ENCODE results near the gene PCDH9. TPM values are rescaled to one million over a fixed set of nuclear protein-coding genes. Genes with fewer than 3 reads are reported as not detected.
A peak's percentile ranks its signal among the peaks of the same experiment; 100 is the strongest.
"Not testable (repeated sequence)": the region's sequence is repeated elsewhere in the genome, so short reads cannot be mapped to it uniquely, and the experiment has no call there.

Gene PCDH9
- total RNA-seq, 1 donor from 2014 or later = 64.4 TPM

DNA sequence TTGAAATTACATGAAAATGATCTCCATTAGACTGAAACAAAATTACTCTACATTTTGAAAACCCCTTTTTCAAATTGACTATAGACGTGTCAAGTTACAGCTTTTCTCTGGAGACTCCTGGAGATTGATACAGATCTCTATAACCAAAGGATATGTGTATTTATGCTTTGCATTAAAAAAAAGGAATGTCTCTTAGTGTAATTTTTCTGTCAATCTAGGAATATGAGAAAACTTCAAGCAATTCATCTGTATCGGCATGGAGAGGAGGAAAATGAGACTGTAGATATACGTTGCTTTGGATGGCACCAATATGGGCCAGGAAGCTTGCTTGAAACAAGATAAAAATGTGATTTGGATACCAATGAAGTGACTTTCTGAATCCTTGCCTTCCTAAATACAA is 286.6 kb downstream of the PCDH9 start:
- DNase-seq (ENCODE audit: low spot score in 2 of 2) = no peak

DNA sequence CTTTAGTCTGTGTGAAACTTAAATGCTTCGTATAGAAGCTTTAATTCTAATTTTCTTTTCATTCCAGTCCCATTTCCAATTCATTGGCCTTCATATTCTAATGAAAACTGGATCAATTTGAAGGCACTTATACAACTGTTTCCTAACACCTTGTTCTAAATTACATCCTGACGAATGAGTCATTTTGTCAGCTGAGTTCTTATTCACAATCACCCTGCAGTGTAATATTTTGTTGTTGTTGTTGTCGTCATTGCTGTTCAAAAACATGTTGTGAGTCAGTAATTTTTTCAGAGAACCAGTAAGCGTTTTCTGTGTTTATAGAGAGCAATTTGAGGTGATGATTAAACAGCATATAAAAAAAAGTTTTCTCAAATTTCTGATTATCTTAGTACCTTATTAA is 290.0 kb downstream of the PCDH9 start:
- FAIRE-seq = no peak
- DNase-seq (ENCODE audit: low spot score in 2 of 2) = no peak

More for the DNA sequence above, 286.6 kb downstream of the PCDH9 start:
- FAIRE-seq = no peak

DNA sequence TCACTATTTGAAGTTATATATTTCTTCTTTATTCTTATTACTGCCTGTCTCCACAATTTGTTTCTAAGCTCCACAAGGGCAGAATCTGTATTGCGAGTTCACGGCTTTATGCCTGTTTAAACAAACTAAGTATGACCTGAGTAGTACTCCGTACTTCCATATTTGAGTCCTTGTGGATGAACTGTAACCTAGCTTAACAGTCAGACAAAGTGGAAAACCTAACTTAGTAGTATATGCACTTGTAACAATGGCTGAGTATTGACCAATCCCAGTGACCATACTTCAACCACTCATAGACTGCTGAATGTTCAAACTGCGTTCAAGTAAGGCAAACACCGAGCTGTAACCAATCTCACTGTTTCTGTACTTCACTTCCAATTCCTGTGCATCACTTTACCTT is 292.7 kb downstream of the PCDH9 start:
- FAIRE-seq = no peak

DNA sequence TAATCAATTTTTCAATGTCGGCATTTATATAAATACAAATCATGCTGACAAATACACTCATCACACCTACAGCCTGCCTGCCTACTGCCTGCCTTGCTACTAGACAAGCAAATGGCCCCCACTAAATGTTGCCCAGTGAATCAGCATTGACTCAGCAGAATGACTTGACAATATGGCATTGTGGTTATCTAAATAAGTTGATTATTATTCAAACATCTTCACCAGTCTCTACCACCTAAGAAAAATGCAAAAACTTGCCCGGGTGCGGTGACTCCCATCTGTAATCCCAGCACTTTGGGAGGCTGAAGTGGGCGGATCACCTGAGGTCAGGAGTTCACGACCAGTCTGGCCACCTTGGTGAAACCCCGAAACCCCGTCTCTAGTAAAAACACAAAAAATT is 296.1 kb downstream of the PCDH9 start:
- no peak for FAIRE-seq
- DNase-seq (ENCODE audit: low spot score in 2 of 2) = no peak

More for the DNA sequence above, 292.7 kb downstream of the PCDH9 start:
- no peak for DNase-seq (ENCODE audit: low spot score in 2 of 2)

DNA sequence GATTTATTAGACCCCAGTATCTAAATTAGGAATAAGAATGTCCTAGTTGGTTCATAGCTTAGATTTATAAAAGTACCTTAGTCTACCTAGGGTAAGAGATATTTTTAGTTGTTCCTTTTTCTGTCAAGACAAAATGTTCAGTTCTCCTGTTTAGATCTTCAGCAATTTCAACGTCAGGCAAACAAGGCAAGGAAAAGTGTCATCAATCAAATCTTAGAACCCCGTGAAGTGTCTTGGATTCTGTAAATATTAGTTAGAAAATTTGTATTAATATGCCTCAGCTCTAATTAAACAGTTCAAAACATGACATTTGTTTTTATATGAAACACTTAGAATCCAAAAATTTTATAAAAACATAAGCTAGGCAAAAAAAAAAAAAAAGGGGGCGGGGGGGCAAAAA is 296.6 kb downstream of the PCDH9 start:
- FAIRE-seq = no peak
- no peak for DNase-seq (ENCODE audit: low spot score in 2 of 2)

DNA sequence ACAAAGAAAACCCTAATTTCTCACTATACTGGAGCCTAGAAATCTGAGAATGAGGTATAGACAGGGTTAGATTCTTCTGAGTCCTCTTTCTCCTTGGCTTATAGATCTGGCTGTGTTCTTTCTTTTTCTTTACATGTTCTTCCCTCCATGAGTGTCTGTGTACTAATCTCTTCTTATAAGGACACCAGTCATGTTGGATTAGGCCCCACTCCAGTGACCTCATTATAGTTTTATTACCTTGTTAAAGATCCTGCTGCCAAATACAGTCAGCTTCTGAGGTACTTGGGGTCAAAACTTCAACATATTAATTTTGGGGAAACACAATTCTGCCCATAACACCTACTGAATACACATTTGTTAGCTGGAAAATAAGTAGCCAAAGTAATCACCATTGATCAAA is 302.6 kb downstream of the PCDH9 start:
- no peak for DNase-seq (ENCODE audit: low spot score in 2 of 2)
- FAIRE-seq = no peak

DNA sequence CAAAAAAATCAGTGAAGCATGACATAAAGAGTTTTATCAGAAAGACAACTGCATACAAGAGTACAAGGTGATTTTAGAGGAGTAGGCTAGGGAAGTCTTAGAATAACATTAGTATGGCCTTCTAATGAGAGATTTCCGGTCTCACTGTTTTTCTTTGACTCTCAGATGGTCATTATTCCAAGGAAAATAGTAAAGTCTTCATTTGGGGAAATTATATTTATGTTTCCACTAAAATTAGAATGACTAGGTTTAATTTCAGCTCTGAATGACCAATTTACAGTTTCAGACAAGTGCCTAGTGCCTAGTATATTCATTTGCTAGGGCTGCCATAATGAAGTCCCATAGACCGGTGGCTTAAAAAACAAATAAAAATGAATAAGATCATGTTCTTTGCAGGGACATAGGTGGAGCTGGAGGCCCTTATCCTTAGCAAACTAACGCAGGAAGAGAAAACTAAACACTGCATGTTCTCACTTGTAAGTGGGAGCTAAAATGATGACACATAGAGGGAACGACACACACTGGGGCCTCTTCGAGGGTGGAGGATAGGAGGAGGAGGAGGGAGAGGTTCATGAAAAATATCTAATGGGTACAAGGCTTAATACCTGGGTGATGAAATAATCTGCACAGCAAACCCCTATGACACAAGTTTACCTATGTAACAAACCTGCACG is 303.1 kb downstream of the PCDH9 start:
- DNase-seq (ENCODE audit: low spot score in 2 of 2) = no peak
- no peak for FAIRE-seq

DNA sequence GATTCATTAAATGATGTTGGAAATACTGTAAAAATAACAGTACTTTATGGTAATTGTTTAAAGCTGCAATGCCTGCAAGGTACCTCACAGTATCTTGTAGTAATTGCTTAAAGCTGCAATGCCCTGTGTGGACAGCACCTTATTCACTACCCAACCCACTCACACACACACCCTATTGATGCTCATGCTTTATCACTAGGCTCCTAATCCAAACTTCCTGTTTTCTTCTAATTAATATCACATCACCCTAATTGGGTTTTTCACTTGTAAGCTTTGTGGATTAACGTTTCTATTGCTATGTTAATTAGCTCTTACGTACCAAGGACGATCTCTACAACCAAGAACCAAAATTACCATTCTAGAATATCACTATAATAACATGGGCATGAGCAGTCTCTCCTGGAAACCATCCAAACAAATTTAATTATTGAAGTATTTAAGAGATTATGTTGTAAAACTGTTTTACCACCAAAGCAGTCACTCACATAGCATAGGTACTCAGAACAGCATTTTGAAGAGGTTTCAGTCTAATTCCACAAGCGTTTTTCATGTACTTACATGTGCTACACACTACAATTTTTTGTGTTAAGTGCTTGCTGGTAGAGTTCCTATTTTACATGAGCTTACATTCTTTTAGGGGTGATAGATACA is 303.8 kb downstream of the PCDH9 start:
- DNase-seq (ENCODE audit: low spot score in 2 of 2) = no peak
- no peak for FAIRE-seq

DNA sequence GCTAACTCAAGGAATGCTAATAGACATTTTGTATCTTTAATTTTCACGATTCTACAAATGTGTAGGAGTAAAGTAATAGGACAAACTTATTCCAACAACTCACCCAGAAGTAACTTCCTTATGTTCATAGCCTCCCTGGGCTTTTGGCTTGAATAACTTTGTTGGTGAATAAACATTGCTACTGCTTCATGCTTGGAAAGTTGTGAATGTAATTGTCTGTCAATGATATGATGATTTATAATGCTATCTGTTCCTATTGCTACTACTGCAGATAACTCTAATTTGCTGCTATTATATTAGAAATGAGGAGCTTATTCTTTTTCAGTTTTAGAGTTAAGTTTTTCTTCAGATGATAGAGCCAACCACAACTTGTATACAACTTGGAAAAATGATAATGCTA is 307.7 kb downstream of the PCDH9 start:
- DNase-seq (ENCODE audit: low spot score in 2 of 2) (no peak), FAIRE-seq (no peak)

DNA sequence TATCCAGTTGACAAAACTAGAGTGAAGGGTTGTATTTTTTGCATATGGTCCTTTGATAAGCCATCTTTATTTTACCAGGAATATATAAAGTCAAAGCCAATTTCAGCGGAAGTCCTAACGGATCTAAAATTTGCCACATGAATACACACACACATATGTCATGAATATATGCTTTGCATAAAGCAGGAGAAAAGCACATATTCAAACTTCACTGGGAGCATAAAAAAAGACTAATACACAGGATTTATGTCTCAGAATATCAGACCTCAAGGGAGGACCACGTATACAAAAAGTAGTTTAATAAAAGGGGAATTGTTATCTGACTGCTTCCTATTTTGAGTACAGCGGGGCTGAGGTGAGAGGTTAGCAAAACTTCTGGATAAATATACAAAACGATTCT is 308.7 kb downstream of the PCDH9 start:
- DNase-seq (ENCODE audit: low spot score in 2 of 2) (no peak), FAIRE-seq (no peak)

DNA sequence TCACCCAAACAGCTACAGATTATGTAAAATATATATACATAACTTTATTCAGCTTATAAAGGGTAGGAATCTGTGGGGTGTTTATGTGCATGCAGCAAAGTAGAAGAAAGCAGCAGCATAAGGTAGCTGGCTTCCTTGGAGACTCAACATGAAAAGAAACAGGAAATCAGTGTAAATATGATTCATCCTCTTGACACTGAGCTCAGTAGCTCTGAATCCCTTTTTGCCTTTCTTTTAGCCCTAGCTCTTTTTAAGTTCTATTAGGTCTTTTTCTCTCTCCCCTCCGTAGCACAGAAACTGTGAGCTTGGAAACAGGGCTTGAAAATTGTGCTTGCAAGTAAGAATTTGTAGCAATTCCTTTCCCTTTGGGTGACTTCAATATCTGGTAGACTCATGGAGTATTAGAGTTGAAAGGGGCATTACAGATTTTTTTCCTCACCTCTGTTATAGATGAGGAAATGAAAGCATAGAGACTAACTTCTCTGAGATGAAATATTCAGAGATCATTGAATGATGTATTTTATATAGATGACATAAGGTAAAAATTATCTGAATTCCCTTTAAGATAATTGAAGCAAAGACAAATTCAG is 314.4 kb downstream of the PCDH9 start:
- no peak for FAIRE-seq

DNA sequence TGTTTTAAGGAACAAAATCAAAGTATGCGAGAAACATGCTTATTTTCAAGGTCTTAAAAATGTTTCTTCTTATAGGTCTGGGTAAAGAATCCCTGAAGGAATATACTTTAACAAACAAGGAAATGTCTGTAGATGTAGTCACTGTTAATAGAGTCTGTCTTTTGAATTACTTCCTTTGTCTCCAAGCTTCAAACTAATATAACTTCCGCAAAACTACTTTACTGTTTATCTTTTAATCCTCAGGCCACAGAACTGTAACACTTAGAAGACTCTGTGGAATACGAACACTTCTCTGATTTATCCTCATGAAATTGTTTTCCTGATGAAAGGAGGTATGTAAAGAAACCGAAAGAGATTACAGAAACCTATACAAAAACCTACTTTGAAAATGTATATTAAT is 316.0 kb downstream of the PCDH9 start:
- DNase-seq (ENCODE audit: low spot score in 2 of 2) (no peak), FAIRE-seq (no peak)

More for the DNA sequence above, 314.4 kb downstream of the PCDH9 start:
- DNase-seq (ENCODE audit: low spot score in 2 of 2) = no peak

DNA sequence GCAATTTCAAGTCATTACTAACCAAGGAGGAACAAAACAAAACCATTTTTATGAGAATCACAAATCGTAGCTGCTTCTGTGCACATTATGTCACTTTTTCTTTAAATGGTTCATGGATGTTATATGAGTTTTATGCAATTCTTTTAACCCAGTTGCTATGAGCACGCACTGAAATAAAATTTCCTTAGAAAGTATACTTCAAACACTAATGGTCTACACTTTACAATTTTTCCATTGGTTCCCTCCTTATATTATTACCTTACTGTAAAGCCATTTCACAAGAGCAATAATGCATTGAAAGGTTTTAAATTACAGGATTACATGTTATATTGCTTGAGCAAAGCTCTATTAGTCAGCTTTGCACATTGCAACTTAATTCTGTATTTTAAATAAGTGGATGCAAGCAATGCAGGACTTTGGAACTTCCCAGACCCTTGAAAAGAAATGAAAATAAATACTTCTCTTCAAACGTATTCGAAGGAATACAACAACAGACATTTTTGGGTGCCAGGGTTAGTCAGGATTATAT is 318.7 kb downstream of the PCDH9 start:
- DNase-seq (ENCODE audit: low spot score in 2 of 2) (no peak), FAIRE-seq (no peak)

DNA sequence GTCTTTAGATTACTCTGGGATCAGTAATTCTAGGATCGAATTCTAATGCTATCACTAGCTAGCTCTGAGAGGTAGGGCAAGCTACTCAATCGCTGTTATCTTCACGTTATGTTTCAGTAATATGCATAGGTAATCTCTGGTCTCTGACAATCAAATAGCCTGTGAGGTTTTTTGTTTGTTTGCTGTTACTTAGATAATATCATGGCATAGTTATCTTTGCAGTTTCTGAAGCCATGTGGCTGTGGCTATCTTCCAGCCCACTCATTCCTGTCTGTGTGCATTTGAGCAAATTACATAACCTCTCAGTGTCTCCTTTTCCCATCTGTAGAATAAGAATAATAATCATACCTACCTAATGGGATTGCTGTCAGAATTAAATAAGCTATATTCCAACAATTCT is 330.2 kb downstream of the PCDH9 start:
- no peak for DNase-seq (ENCODE audit: low spot score in 2 of 2)

DNA sequence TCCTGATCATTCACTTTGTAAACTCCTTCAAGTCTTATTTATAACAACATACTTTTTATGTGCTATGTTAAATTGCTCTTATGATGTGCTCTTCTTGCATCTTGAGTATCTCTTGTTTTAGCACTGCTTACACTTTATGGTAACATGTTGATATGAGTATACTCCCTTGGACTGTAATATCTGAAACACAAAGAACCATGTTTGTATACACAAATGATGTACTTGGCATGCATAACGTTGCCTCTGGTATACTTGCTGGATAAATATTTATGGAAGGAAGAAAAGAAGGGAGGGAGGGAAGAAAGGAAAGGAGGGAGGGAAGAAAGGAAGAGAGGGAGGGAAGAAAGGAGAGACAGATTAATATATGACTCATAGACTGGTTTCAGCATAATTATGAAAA is 333.2 kb downstream of the PCDH9 start:
- no peak for DNase-seq (ENCODE audit: low spot score in 2 of 2)
- FAIRE-seq = no peak

More for the DNA sequence above, 330.2 kb downstream of the PCDH9 start:
- FAIRE-seq = no peak

DNA sequence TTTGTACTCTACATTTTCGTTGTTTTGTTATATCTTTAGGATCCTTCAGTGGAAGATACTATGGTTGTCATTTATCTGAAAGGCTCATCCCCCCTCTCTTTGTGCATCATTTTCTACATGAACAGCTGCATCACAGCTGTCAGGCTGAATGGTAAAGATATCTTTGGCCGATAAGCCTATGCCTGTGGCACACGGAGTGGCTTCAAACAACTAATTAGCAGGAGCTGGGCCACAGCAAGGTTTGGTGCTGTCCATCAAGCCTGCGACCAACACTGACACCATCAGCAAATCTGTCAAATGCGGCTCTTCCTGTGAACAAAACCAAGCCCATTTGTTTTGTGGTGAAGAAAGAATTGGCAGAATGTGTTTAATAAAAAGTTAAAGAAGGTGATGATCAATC is 334.4 kb downstream of the PCDH9 start:
- FAIRE-seq (no peak), DNase-seq (ENCODE audit: low spot score in 2 of 2) (no peak)

DNA sequence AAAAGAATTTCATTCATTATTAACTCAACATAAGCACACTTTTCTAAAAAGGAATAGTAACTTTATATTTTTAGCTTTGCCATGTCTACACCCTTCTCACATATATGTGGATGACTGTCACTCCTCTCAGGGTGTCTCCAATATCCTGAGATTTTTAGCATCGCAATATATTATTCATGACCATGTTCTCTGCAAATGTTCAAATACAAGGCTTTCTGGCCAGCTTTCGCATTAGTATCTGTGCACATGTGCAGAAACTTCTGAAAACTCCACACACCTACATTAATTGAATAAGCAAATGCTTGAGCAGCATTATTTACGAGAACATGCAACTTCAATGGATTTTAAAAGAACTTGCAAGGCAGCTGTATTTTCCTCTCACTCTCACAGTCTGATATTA is 334.8 kb downstream of the PCDH9 start:
- FAIRE-seq (no peak), DNase-seq (ENCODE audit: low spot score in 2 of 2) (no peak)

DNA sequence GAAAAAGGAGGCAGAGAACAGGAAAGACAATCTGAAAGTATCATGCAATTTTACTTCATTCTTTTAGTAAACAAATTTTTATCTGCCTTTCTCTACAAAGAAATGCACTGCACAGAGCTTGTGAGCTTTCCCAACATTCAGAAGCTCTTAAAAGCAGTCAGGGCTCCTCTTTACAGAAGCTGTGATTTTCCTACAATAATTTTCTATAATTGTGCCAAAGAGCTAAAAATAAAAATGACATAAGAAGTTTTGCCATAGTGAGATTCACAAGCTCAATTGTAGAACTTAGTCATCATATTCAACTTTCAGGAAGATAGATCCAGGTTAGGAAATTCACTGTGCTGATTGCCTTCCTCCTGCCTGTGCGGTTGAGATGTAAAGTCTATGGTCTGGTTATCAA is 341.4 kb downstream of the PCDH9 start:
- FAIRE-seq = no peak
- DNase-seq (ENCODE audit: low spot score in 2 of 2) = no peak

DNA sequence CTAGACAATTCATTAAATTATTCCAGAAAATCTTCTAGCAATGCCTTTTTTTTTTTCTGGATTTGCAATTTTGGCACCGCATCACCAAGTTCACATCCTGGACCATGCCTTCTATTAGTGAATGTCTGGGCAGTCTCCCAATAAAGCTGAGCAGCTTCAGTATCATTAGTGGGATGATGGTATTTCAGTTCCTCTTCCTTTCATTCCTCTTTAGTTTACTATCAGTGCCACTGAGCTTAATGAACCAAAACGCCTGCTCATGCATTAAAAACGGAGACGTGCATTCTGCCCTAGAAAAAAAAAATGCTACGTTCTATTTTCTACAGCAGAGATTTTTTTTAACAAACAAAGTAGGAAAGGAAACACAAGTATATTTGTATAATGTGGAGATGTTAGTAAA is 343.0 kb downstream of the PCDH9 start:
- FAIRE-seq = no peak
- DNase-seq (ENCODE audit: low spot score in 2 of 2) = no peak

DNA sequence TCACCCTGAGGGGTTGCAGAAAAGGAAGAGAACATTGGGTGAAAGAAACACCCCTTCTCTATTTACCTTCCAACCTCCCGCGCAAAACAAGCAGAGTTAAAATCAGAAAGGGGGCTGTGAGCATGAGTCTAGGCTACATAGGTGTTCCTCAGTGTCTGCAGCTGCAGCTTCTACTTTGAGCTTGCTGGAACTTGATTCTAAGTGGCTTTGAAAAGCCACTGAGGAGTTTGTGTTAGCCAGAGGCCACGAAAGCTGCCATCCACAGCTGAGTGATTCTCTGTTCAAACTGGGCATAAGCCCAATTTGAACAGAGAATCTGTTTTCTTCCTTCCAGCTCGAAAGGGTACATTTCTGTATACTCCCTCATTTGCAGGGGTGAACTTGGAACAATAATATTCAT is 343.9 kb downstream of the PCDH9 start:
- DNase-seq (ENCODE audit: low spot score in 2 of 2) (peak; percentile 2), FAIRE-seq (peak; percentile 56)

DNA sequence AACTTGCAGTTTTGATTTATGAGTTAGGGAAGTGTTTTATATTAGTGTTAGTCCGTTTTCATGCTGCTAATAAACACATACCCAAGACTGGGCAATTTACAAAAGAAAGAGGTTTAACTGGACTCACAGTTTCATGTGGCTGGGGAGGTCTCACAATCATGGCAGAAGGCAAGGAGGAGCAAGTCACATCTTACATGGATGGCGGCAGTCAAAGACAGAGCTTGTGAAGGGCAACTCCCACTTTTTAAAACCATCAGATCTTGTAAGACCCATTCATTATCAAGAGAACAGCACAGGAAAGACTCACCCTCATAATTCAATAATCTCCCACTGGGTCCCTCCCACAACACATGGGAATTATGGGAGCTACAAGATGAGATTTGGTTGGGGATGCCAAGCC is 349.0 kb downstream of the PCDH9 start:
- not testable (repeated sequence) for FAIRE-seq; DNase-seq (ENCODE audit: low spot score in 2 of 2)

DNA sequence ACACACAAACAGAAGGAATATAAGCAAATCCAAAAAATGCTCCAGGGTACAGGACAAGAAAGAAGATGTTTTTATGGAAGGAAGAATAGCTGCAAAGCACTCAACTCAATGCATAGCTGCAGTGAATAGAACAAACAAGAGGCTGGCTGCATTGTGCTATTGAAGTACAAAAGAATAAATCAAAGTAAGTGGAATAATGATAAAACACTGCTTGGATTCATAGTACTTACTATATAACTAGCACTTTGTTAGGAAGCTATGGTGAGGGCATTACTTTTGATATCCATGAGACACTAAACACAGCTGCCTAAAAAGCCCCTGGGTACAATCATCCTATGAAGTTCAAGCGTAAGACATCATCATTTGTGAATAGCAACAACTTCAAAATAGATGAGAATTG is 350.1 kb downstream of the PCDH9 start:
- DNase-seq (ENCODE audit: low spot score in 2 of 2) (no peak), FAIRE-seq (no peak)

Data from frontal cortex (tissue), 4 donors.